ENCODE measurements around the gene ITGA6. TPM values are rescaled to one million over a fixed set of nuclear protein-coding genes. Genes with fewer than 3 reads are reported as not detected.

Gene ITGA6
- polyA plus RNA-seq, 2 of the 4 experiments (the other 2 are of a cell fraction): 25.7 to 27.7 TPM

DNA sequence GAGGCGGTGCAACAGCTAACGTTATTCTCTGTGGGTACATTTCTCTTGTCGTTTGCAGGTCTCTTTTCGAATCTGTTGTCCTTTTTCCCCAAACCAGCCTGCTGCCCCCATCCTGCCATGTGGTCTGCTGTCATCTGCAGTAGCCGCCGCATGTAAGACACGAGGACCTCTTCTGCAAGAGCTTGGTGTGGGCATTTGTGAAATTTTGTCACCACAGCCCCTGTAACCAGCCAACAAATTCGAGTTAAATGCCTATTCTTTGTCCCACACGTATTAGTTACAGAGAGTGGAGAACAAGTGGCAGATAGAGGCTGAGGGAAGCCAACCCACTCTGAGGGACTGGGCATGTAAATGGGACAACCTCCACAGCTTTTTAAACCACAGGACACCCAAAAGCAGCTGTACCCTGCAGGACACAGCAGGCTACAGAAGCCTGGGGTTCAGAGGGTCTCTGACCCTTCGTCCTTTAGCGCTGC lies 35.0 kb downstream of the ITGA6 start:
- ATAC-seq (no peak; a peak in 1 of 6 replicates), DNase-seq (ENCODE audit: low read depth in 1 of 2, low spot score in 1 of 2) (no peak), FAIRE-seq (no peak)
- no peaks in the 10 kb centered on the region for H3K9me3 ChIP-seq
- TF ChIP-seq, protein P1, sequence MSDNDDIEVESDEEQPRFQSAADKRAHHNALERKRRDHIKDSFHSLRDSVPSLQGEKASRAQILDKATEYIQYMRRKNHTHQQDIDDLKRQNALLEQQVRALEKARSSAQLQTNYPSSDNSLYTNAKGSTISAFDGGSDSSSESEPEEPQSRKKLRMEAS (IDR thresholded peaks at IDR 0.05): 0 out of 2 replicates have a peak, but pooled peaks have one; percentile 17
- no peak for TF ChIP-seq MAFK (IDR thresholded peaks at IDR 0.05; ENCODE audit: partially characterized antibody)
- no peak for TF ChIP-seq TP53 (CRISPR knock-in tag; IDR thresholded peaks at IDR 0.05)
- 41% methylated on average over 11 of the region's 11 CpGs for WGBS (ENCODE audit: missing lambda C conversion rate)
- CTCF ChIA-PET: interaction anchor here (0.6 to 20.7 kb wide), 57 partner anchors 10 to 765 kb away, joined by 3 to 654 read pairs (median 6); partner anchors contain the start of gene ITGA6
- H3K4me1 ChIP-seq: peaks cover 8% of the 10 kb centered on the region; the same call in 2 of the 3 replicates
- peak overlapping the region; percentile 58 for H3K4me2 ChIP-seq
- H3K27ac ChIP-seq: no peak overlapping the region
- H3K4me3 ChIP-seq: no peak overlapping the region
- POLR2A ChIA-PET: interaction anchor here (2.6 kb wide), 1 partner anchor 35 kb away, joined by 24 read pairs; the partner anchor contains the start of gene ITGA6

DNA sequence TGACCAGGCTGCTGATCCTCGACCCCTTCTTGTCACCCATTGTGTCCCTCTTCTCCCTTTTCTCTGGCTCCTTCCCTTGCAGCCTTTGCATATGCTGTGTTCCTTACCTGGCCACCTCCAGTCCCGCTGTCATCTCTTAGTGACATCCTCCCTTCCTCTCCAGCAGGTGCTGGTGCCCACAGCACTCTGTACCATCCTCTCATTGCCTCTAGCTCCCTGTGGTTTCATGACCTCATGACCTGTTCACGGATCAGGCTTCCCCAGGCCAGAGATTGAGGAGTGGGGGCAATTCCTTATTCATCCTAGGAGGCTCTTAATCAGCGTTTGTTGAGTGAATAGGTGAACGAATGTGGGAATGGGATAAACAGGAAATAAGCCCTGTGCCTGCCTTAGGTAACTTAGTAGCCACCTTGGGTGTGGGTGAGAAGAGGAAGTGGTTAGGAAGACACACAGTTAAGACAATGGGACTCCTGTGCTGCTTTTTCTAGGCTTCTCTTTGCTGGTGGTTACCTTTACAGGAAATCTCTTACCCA lies 35.5 kb downstream of the ITGA6 start:
- Histone ChIP-seq H3K4me2 (no peak overlapping the region), H3K4me3 (no peak overlapping the region), H3K27ac (no peak overlapping the region), H3K9me3 (no peaks in the 10 kb centered on the region), H3K4me1 (peaks cover 8% of the 10 kb centered on the region; the same call in 2 of the 3 replicates)
- WGBS (ENCODE audit: missing lambda C conversion rate): 59% methylated on average over 5 of the region's 5 CpGs
- ATAC-seq (no peak), DNase-seq (ENCODE audit: low read depth in 1 of 2, low spot score in 1 of 2) (no peak), FAIRE-seq (no peak)
- ChIA-PET POLR2A (interaction anchor here (2.6 kb wide), 1 partner anchor 35 kb away, joined by 24 read pairs; the partner anchor contains the start of gene ITGA6), CTCF (interaction anchor here (1.2 to 20.7 kb wide), 39 partner anchors 10 to 757 kb away, joined by 3 to 654 read pairs (median 7); partner anchors contain the start of gene ITGA6)
- TF ChIP-seq, protein P2, sequence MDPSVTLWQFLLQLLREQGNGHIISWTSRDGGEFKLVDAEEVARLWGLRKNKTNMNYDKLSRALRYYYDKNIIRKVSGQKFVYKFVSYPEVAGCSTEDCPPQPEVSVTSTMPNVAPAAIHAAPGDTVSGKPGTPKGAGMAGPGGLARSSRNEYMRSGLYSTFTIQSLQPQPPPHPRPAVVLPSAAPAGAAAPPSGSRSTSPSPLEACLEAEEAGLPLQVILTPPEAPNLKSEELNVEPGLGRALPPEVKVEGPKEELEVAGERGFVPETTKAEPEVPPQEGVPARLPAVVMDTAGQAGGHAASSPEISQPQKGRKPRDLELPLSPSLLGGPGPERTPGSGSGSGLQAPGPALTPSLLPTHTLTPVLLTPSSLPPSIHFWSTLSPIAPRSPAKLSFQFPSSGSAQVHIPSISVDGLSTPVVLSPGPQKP (IDR thresholded peaks at IDR 0.05; ENCODE audit: low read depth, low read length): no peak
- TF ChIP-seq, protein P3, sequence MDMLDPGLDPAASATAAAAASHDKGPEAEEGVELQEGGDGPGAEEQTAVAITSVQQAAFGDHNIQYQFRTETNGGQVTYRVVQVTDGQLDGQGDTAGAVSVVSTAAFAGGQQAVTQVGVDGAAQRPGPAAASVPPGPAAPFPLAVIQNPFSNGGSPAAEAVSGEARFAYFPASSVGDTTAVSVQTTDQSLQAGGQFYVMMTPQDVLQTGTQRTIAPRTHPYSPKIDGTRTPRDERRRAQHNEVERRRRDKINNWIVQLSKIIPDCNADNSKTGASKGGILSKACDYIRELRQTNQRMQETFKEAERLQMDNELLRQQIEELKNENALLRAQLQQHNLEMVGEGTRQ (IDR thresholded peaks at IDR 0.05): no peak
- no peak for TF ChIP-seq FOSB (CRISPR knock-in tag; IDR thresholded peaks at IDR 0.05)
- TF ChIP-seq, protein P4, sequence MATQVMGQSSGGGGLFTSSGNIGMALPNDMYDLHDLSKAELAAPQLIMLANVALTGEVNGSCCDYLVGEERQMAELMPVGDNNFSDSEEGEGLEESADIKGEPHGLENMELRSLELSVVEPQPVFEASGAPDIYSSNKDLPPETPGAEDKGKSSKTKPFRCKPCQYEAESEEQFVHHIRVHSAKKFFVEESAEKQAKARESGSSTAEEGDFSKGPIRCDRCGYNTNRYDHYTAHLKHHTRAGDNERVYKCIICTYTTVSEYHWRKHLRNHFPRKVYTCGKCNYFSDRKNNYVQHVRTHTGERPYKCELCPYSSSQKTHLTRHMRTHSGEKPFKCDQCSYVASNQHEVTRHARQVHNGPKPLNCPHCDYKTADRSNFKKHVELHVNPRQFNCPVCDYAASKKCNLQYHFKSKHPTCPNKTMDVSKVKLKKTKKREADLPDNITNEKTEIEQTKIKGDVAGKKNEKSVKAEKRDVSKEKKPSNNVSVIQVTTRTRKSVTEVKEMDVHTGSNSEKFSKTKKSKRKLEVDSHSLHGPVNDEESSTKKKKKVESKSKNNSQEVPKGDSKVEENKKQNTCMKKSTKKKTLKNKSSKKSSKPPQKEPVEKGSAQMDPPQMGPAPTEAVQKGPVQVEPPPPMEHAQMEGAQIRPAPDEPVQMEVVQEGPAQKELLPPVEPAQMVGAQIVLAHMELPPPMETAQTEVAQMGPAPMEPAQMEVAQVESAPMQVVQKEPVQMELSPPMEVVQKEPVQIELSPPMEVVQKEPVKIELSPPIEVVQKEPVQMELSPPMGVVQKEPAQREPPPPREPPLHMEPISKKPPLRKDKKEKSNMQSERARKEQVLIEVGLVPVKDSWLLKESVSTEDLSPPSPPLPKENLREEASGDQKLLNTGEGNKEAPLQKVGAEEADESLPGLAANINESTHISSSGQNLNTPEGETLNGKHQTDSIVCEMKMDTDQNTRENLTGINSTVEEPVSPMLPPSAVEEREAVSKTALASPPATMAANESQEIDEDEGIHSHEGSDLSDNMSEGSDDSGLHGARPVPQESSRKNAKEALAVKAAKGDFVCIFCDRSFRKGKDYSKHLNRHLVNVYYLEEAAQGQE (IDR thresholded peaks at IDR 0.05): no peak
- TF ChIP-seq FOSL2 (IDR thresholded peaks at IDR 0.05): no peak
- no peak for TF ChIP-seq FOSL2 (CRISPR knock-in tag; IDR thresholded peaks at IDR 0.05)
- no peak for TF ChIP-seq POLR2AphosphoS2 (conservative IDR thresholded peaks at IDR 0.05; ENCODE audit: low read length)
- no peak for TF ChIP-seq ZSCAN20 (CRISPR knock-in tag; IDR thresholded peaks at IDR 0.05)
- no peak for TF ChIP-seq EHMT2 (IDR thresholded peaks at IDR 0.05; ENCODE audit: low read depth)
- no peak for TF ChIP-seq EP300 (IDR thresholded peaks at IDR 0.05)
- TF ChIP-seq, protein P5, sequence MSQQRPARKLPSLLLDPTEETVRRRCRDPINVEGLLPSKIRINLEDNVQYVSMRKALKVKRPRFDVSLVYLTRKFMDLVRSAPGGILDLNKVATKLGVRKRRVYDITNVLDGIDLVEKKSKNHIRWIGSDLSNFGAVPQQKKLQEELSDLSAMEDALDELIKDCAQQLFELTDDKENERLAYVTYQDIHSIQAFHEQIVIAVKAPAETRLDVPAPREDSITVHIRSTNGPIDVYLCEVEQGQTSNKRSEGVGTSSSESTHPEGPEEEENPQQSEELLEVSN (IDR thresholded peaks at IDR 0.05; ENCODE audit: borderline replicate concordance, low read depth): no peak
- TF ChIP-seq RAD21 (conservative IDR thresholded peaks at IDR 0.05 in 1 of 2, IDR thresholded peaks at IDR 0.05 in 1 of 2): no peak
- no peak for TF ChIP-seq RFX5 (IDR thresholded peaks at IDR 0.05)
- TF ChIP-seq, protein P6, sequence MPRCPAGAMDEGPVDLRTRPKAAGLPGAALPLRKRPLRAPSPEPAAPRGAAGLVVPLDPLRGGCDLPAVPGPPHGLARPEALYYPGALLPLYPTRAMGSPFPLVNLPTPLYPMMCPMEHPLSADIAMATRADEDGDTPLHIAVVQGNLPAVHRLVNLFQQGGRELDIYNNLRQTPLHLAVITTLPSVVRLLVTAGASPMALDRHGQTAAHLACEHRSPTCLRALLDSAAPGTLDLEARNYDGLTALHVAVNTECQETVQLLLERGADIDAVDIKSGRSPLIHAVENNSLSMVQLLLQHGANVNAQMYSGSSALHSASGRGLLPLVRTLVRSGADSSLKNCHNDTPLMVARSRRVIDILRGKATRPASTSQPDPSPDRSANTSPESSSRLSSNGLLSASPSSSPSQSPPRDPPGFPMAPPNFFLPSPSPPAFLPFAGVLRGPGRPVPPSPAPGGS (IDR thresholded peaks at IDR 0.05): no peak
- no peak for TF ChIP-seq SMC3 (IDR thresholded peaks at IDR 0.05)

Measured in A549 (cell line).